SKM-1 treated with dmso at 0.1 percent for 144 hours (cell line): ENCODE data around the gene PRMT3.
A peak's percentile ranks its signal among the peaks of the same experiment; 100 is the strongest.
"Not testable (repeated sequence)": the region's sequence is repeated elsewhere in the genome, so short reads cannot be mapped to it uniquely, and the experiment has no call there.

Source experiments
- DNase-seq: peaks from one replicate; lab custom pipeline; 2025; ENCODE audit not compliant: unreplicated experiment; lab: John Stamatoyannopoulos, UW

PRMT3 gene

GRCh38 chr11:20373568-20374209 is 13.8 kb upstream of the PRMT3 start:
- no peak for DNase-seq

DNA sequence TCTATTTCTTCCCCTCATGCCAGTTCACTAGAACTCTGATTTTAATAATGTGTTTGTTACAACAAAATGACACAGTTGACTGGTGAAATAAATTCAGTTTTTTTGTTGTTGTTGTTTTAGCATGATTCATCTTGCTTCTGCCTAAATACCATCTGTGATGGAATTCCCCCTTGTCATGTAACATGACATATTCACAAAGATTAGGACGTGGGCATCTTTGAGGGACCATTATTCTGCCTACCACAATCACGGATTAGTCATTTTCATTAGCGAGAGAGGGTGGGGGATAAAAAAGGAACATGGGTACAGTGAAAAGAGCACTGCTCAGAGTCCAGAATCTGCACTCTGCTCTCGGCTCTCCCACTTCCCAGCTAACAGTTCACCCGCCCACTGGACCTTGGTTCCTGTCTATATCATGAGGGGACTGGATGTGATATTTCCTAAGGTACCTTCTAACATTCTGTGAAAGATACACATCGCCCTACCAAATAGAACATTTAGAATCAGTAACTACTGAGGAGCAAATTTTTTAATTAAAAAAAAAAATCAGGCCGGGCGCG is 12.7 kb upstream of the PRMT3 start:
- no peak for DNase-seq

GRCh38 chr11:20376162-20376730 is 11.3 kb upstream of the PRMT3 start:
- DNase-seq: no peak

GRCh38 chr11:20385996-20386395 is 1.5 kb upstream of the PRMT3 start:
- DNase-seq: not testable (repeated sequence)

- DNase-seq: no peak
Measured at GRCh38 chr11:20388096-20389055, 860 bp downstream of the PRMT3 start.

DNA sequence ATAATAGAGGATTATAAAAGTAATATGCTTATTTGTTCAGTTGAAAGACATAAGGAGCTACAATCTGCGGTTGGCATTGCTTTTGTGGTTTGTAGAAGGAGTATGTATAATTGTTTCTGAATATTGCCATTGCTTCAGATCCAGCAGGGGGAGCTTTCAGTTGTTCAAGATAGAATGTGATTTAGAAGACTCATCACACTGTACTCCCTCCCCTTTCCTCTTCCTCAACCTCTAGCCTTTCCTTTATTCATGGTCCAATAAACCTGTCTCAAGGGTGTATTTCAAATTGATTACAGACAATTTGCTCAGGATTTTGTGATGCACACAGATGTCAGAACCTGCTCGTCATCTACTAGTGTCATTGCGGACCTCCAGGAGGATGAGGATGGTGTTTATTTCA is 9.8 kb downstream of the PRMT3 start:
- peak; percentile 23 for DNase-seq

GRCh38 chr11:20399498-20399897 is 12.0 kb downstream of the PRMT3 start:
- no peak for DNase-seq

DNA sequence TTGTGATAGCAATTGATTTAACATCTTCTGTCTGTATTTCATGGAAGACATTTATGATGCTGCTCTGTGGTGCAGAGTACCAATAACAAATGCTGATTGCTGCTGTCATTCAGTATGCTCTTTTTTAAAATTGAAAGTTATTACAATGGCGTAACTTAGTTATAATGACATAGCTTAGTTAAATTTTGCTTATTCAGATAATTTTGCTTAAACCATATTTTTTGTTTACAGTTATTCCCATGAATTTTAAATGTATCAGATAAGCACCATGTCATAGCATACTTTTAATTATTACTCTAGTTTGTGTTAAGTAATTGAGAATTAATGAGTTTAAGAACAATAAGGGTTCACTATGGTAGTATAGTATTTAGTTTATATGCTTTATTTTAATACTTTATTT is 15.5 kb downstream of the PRMT3 start:
- no peak for DNase-seq

GRCh38 chr11:20406484-20406883 is 19.0 kb downstream of the PRMT3 start:
- no peak for DNase-seq

DNA sequence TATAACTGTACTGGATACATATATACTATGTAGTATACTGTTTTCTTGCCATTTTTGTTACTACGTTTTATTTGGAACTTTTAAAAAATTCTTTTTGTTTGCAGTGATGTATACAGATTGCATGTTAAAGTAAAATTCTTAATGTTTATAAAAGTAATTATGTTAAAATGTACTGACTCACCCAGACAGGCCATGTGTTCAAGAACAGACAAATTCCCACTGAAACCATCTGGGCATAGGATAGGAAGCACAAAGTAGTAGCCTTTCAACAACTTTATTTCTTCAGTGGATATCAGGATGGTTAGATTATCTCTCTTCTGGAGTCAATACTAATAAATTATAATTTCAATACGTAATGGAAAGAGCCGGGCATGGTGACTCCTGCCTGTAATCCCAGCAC is 19.8 kb downstream of the PRMT3 start:
- no peak for DNase-seq

DNA sequence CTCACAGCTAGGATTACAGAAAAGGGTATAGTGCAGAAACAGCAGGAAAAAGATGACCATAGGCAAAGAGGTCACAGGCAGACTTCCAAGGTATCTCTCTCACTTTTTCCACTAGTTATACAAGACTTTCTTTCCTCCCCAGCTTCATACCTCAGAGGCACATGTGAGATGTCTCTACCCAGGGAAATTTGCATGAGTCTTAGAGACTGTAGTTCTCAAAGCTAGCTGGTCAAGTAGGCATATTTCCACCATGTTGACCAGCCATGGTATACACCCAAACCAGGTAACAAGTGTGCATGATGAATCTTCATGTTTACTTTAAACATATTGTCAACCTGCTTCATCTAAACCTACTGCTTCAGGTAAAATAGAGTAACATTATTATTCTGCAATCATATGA is 27.9 kb downstream of the PRMT3 start:
- DNase-seq: no peak

GRCh38 chr11:20417771-20418170 is 30.3 kb downstream of the PRMT3 start:
- no peak for DNase-seq

GRCh38 chr11:20421946-20422345 is 34.4 kb downstream of the PRMT3 start:
- DNase-seq: no peak

DNA sequence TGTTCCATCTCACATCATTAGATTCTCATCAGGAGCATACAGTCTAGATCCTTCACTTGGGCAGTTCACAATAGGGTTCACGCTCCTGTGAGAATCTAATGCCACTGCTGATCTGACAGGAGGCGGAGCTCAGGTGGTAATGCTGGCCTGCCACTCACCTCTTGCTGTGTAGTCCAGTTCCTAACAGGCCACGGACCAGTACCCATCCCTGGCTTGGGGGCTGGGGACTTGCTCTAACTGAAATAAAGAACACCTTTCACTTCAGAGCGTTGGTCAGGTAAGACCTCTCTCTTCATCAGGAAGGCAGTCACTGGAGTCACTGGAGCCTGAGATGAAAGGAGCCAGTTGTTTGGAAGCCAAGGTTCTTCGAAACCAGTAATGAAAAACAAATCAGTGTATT is 41.7 kb downstream of the PRMT3 start:
- DNase-seq: no peak

DNA sequence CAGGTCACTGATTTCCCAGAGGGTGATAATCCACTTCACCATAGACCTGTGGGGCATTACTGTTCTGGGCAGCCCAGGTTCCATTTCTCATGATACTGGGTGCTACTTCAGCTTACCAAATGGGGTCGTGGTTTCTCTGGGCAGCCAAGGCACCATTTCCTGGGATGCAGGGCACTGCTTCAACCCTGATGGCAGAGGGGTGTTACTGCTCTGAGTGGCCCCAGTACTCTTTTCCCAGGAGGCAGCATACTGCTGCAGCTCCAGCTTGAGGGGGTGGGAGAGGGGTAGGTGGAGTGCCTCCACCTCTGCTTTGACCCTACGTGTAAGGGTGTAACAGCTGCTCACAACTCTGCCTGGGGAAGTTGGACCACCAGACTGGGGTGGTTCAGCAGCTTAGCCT is 51.1 kb downstream of the PRMT3 start:
- no peak for DNase-seq

DNA sequence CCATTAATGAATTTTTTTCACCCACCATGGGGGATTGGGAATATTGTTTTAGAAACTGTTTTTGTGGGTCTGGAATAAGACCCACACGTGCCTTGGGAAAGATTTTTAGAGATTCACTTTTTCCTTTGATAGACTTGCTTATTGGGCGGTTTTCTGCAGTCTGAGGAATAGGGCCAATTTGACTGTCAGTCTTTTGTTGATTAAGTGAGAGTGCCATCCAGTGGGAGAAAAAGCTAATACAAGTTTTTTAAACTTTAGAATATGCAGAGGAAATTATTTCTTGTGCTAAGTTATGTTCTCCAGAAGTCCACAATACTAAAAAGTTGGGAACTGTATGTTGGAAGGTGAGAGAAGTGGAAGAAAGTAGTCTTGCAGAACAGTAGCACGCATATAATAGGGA is 56.1 kb downstream of the PRMT3 start:
- DNase-seq: no peak

DNA sequence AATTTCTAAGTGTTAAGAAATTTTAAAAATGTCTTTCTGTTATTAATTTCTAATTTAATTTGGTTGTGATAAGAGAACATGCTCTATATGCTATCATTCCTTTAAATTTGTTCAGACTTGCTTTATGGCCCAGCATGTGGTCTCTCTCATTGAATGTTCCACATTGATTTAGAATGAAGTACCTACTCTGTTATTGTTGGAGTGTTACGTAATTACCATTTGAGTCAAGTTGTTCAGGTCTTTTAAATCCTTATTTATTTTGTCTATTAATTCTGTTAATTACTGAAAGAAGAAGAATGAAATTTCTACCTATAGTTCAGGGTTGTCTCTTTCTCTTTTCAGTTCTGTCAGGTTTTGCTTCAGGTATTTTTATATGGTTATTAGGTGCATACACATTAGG is 57.0 kb downstream of the PRMT3 start:
- DNase-seq: no peak

GRCh38 chr11:20448834-20449233 is 61.3 kb downstream of the PRMT3 start:
- no peak for DNase-seq

DNA sequence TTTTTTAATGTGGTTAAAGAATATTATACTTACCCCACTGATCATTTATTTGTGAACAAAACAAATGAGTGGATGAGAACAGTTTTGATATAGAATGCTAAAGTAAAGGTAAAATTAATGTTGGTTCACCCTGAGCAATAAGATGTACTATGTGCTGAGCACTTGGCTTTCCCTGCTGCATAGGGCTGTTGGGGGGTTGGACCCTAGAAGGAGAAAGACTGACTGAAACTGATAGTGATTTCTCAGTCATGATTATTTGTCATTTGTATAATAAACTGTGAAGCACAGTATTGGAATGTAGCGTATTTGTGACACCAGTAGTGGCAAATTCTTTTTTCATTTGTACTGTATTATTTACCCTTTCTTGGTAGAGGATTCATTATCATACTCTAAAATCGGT is 63.3 kb downstream of the PRMT3 start:
- DNase-seq: no peak

DNA sequence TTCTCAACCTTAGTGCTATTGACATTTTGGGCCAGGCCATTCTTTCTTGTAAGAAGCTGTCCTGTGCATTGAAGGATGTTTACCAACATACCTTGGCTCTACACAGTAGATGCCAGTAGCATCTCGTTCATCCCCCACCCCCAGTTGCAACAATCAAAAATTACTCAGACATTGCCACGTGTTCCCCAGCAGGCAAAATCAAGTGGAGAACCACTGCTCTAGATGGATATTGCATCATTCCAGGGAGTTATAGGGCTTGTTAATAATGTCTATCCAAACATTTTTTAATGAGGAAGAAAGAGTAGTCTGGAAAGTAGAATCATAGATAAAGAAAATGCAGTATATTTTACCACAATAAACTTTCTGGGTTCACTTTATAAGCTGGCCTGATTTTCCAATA is 64.1 kb downstream of the PRMT3 start:
- DNase-seq: no peak

GRCh38 chr11:20452585-20452984 is 65.1 kb downstream of the PRMT3 start:
- DNase-seq: no peak
